Astrocyte (in vitro differentiated cells and primary cell): Measurements from ENCODE around the gene RNH1.

Experiments used
- CTCF ChIP-seq: IDR thresholded peaks from 2 replicates; pipeline ENCODE4 v1.5.1; 2011; ENCODE audit warnings: low read depth, mild to moderate bottlenecking, inconsistent platforms, low read length, moderate library complexity; ENCODE audit not compliant: insufficient read depth
- EZH2 ChIP-seq: IDR thresholded peaks from 2 replicates; pipeline ENCODE4 v1.6.1; 2012; ENCODE audit warnings: mild to moderate bottlenecking, low read length, inconsistent platforms; ENCODE audit not compliant: insufficient read depth

GRCh38 chr11:492427-493226 lies 14.4 kb downstream of the RNH1 start:
- TF ChIP-seq CTCF (no peak), EZH2 (no peak)
